Panc1 (cell line): ENCODE measurements around the gene MRC1.

Source experiments
- CTCF ChIP-seq: fragments of 450-650 bp; IDR thresholded peaks from 2 replicates; pipeline ENCODE4 v1.5.1; 2017; ENCODE audit warnings: mild to moderate bottlenecking
- SIN3A ChIP-seq: IDR thresholded peaks from 2 replicates; pipeline ENCODE4 v1.6.1; 2012; ENCODE audit warnings: low read depth, mild to moderate bottlenecking, low read length, moderate library complexity, borderline replicate concordance; ENCODE audit not compliant: insufficient read depth

- no peak for TF ChIP-seq CTCF
- no peak for TF ChIP-seq SIN3A
These were observed 68.0 kb downstream of the MRC1 start for GRCh38 chr10:17877121-17877520.
